ENCODE measurements around the gene EXOC2.

Gene EXOC2

DNA sequence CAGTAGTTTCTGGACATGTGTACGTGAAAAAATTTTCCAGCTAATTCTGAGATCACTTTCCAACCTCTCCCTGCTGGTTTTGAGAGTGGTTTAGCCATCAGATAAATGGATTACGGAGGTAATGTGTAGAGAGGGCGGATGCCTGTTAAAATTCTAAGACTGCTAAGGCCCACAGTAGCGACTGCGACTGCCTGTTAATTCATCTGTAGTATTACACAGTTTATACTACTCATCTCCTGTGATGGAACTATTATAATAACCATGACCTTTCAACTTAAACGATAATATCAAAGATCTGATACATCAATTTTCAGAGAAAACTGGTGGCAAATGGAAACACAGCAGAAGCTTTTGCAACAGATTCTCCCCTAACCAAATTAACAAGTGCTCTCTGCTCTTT lies 199.1 kb downstream of the EXOC2 start:
- no peak for DNase-seq (ENCODE audit: low spot score)

DNA sequence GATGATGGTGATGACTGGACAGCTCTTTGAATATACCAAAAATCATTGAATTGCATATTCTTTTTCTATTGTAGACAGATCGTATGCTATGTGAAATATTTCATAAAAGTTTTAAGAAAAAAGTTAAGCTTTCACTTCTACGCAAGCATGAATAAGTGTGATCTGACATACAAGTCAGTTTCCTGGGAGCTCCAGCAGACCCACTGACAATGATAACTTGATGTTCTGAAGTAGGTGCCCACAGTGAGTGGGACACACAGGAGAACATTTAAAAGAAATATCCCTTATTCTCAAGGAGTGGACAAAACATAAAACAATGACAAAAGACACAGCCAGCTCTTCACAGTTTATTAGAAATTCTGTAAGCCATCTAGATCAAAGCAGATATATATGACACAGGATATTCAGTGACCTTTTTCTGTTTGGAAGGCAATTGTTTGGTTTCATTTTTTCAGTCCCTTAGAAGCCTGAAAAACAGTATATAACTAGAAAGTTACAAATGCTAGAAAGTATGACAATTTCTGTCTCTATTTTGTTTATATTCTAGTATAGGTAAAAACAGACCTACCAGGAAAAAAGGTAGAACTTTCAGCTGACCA lies 200.0 kb downstream of the EXOC2 start:
- DNase-seq (ENCODE audit: low spot score) = no peak

- DNase-seq (ENCODE audit: low spot score) = no peak
Measured at GRCh38 chr6:492178-492577, 200.8 kb downstream of the EXOC2 start.

GRCh38 chr6:491233-491632 lies 201.7 kb downstream of the EXOC2 start:
- DNase-seq (ENCODE audit: low spot score) = no peak

GRCh38 chr6:490251-491037 lies 202.5 kb downstream of the EXOC2 start:
- no peak for DNase-seq (ENCODE audit: low spot score)

- DNase-seq (ENCODE audit: low spot score) = no peak
Measured at GRCh38 chr6:489762-490161, 203.2 kb downstream of the EXOC2 start.

GRCh38 chr6:489001-489400 lies 203.9 kb downstream of the EXOC2 start:
- no peak for DNase-seq (ENCODE audit: low spot score)

DNA sequence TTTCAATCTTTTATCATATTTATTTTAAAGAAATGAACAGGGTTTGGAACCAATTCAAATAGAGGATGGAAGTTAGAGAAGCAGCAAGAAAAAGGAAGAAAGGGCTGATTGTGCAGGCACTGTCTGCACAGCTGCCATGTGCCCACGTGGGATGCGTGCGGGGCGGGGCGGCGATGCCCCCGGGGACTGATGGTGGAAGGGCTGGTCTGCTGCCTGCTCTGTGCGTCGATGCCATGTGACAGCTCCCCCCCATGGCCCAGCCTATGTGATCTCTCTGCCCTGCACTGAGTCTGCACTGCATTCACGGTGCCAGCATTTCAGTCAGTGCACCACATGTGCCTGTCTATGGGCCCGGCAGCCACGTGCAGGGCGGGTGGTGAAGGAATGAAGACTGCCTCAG lies 205.0 kb downstream of the EXOC2 start:
- no peak for DNase-seq (ENCODE audit: low spot score)

GRCh38 chr6:485655-486170 lies 207.2 kb downstream of the EXOC2 start:
- DNase-seq (ENCODE audit: low spot score) = no peak

DNA sequence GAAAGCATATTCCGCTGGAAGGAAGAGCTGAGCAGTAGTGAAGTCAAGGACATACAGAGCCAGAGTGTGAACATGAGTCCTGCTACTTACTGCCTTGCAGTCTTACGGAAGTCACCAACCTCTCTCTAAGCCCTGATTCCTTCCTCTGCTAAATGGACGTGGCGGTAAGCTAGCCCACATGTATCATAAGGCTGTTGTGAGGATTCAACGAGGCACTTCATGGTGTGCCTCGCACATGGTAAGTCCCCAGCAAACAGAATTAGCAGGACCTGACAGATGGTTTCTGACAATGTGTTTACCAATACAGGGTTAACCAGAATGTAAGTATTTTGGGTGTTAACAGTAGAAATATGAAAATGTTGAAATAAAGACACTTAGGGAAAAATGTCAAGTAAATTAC lies 208.2 kb downstream of the EXOC2 start:
- DNase-seq (ENCODE audit: low spot score) = no peak

DNA sequence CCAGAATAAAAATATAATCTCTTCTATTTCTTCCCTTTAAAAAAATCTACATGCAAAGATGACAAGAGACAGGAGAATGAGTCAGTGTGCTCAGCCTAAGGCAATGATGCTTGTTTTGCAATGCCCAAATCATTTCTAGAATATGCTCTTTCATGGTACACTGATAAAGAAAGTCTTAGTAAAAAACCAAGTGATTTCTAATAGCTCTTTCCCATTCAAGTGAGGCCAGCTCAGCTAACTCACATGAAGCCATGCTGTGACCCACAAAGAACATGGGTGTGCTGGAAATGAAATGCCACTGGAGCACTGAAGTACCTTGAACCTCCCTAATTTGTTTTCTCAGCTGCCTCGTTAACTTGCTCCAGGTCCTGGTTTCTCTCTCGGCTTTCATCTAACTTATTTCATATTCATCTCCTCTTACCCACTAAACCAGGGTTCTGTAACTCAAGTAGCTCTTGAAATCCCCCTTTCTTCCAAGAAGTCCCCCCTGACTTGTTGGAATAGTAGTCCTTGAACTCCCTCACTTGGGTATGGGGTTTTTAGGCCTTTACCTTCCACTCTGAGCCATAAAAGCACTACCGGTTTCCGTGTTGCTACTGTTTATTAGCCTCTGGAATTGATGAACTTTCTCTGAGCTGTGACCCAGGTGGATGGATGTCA lies 208.7 kb downstream of the EXOC2 start:
- DNase-seq (ENCODE audit: low spot score) = no peak

DNA sequence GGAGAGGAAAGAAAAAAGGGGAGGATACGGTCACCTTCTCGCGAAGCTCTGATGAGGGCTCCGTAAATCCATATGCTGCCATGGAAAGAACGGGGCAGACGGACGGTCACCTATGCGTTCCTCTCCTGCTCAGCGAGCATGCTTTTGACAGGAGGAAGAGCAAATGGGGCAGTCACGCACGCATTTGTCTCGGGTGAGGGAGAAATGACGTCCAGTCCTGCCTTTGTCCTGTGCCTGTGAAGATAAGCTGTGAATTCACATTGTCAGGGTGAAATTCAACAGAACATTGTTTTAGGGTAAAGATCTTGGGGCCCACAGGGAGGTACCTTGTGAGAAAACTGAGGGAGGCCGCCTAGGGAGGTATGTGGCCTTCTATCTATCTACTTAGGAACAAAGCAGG lies 217.6 kb downstream of the EXOC2 start:
- DNase-seq (ENCODE audit: low spot score) = no peak

DNA sequence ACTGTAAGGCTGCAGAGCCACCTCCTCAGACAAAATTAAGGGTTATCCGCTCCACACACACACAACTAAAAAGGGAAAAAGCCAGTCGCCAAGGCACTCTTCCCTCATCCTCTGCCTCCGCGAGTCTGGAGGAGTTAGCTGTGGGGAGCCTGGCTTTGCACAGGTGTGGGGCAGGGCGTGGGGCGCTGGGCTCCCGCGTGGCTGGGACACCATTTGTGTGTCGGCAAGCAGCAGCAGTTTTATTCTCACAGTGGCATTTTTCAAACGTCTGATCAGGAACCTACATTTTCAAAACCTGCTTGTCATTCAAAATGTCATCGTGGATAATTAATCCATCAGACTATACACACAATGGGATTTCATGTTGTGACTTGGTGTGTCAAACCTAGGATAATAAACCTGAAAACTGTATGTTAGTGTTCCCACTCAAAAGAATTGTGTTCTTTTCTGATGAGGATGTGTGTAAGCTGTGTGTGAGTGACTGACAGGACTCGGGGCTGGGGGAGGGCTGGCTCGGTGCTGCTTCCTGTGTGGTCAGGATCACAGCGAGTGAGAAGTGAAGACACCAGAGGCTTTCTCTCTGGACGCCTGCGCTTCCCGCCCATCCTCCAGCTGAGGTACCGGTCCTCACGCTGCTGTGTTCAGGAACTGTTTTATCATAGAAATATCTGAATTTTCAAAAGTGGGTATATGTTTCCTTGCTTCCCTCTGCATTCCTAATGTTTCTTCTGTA lies 218.3 kb downstream of the EXOC2 start:
- no peak for DNase-seq (ENCODE audit: low spot score)

GRCh38 chr6:473768-474452 lies 219.0 kb downstream of the EXOC2 start:
- no peak for DNase-seq (ENCODE audit: low spot score)

DNA sequence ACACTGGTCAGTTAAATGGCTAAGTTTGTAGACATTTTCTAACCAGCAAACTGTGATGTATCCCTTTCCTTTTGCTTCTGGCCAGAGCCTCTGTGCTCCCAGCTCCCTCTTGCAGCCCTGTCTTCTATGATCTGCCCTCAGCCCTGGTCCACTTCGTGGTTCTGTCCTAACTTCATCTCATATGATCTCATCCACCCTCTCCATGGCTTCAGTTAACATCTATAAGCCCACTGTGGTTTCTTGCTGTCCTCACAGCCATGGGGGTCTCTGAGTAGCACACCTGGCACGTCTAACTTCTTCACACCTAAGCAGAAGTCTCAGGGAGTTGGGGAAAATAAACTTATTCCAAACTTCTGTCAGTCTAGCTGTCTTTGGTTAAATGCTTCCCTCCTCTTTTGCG lies 219.6 kb downstream of the EXOC2 start:
- no peak for DNase-seq (ENCODE audit: low spot score)

DNA sequence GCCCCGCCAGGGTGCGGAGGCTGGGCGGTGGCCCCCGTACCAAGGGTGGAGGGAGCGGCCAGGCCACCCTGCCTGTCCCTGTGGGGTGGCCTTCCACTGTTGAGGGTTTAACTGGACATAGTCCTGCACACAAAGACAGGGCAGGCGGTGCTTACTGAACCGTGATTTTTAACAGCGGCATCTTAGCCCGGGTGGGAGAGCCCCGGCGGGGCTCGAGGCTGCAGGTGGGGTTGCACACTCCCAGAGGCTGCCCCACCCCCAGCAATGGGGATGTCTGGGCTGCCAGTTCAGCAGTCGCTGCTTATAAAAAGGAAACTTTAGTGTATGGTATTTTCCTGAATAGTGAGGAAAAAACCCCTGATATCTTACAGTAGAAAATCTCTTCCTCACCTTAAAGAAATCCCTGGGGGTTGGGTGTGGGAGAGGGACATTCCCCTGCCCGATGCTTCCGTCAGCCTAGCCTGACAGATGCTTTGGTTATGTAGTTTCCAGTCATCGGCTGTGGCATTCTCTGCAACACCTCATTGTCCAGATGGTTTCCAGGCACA lies 222.0 kb downstream of the EXOC2 start:
- no peak for DNase-seq (ENCODE audit: low spot score)

DNA sequence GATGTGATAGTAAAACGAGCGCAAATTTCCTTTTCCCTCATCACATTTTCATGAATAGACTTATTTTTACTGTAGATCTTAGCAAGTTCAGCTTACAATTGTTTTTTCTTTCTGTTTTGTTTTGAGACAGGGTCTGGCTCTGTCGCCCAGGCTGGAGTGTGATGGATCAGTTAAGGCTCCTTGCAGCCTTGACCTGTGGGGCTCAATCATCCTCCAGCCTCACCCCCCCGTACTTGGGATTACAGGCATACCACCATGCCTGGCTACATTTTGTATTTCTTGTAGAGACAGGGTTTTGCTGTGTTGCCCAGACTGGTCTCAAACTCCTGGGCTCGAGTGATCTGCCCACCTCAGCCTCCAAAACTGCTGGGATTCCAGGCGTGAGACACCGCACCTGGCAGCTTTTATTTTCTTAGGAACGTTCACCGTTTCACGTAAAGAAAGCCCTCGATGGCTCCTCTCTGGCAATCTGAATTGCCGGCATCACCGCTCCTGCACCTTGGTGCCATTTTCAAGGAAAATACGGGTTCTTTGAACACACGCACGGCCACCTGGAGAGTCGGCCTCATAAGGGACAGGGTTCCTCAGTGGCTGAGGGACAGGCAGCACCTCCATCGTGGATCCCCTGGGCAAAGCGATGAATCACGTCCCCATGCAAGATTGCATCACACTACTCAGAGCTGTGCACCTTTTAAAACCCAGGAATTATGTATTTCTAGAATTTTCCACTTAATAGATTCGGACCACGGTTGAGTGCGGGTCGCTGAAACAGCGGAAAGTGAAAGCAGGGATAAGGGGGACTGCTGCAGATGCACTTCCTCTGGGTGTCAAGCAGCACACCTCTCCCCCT lies 222.7 kb downstream of the EXOC2 start:
- DNase-seq (ENCODE audit: low spot score) = no peak

DNA sequence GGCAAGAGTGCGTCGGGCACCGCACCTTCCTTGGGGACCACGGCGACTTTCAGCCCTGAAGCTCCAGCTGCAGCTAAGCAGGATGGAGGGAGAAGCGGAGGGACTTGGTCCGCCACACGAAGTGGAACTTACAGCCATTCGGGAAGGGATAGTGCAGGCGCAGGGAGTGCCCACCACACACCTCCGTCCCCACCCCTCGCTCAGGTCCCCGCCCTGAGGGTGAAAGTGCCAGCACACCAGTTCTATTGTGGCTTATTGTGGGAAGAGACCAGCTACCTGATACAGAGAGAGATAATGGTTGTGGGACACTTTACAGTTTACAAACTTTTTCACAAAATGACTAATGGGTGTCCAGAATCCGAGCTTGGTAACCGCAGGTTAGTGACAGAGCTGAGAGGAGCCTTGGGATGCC lies 225.3 kb downstream of the EXOC2 start:
- DNase-seq (ENCODE audit: low spot score) = no peak

DNA sequence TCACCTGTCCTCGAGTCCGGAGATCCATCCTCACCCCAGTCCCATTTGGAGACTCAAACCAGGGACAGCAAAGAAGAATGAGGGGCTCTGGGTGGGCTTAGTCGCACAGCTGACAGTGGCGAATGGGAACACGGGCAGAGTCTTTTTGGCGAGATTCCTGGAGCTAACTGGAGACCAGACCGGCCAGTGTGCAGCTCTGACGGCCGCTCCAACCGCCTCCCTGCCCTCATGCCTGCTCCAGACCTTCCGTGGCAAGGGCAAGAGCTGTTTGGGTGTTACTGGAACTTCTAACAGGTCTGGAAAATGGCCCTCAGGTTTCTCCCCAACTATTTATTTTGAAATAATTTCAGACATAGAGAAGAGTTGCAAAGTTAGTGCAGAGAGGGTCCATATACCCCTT lies 225.8 kb downstream of the EXOC2 start:
- DNase-seq (ENCODE audit: low spot score) = no peak

DNA sequence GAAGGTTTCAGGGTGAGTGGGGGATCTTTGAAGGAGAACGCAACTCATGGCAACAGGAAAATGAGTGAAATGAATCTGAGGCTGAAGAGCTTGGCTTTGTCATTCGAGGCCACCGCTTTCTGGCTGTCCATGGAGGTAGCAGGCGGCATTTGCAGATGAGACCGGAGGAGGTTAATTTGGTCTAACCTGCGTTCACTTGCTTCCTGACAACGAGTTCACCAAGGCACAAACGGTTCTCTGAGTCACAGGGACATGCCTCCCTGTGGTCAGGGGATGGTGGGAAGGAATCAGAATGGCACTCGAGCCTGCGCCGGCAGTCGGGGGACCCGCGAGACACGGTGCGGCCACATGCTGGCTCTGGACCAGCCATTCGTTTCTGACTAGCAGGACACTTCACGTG lies 226.4 kb downstream of the EXOC2 start:
- DNase-seq (ENCODE audit: low spot score) = no peak
